ENCODE measurements around the gene RASL11B.

- TF ChIP-seq CTCF (IDR thresholded peaks at IDR 0.05) = no peak
- TF ChIP-seq POLR2A (IDR thresholded peaks at IDR 0.05) = no peak
These were observed 8.8 kb upstream of the RASL11B start for GRCh38 chr4:52853351-52853750.

Measured in Peyer's patch (tissue), 4 donors.